Rectal smooth muscle tissue (tissue), 1 donor: ENCODE results near the gene ACHE.

ENCODE experiments used
- H3K27ac ChIP-seq: one replicate; pipeline ENCODE4 v1.7.0; 2013; ENCODE audit warnings: low read depth, low read length, inconsistent platforms
- H3K27me3 ChIP-seq: one replicate; pipeline ENCODE4 v1.7.0; 2013; ENCODE audit warnings: low read length; ENCODE audit not compliant: control insufficient read depth, insufficient read depth
- H3K36me3 ChIP-seq: one replicate; pipeline ENCODE4 v1.7.0; 2013; ENCODE audit warnings: low read length; ENCODE audit not compliant: control insufficient read depth, insufficient read depth
- H3K4me1 ChIP-seq: one replicate; pipeline ENCODE4 v1.7.0; 2013; ENCODE audit warnings: low read length; ENCODE audit not compliant: control insufficient read depth, insufficient read depth
- H3K4me3 ChIP-seq: one replicate; pipeline ENCODE4 v1.7.0; 2013; ENCODE audit warnings: low read length
- H3K9ac ChIP-seq: one replicate; pipeline ENCODE4 v1.7.0; 2013; ENCODE audit warnings: low read length

Gene ACHE

GRCh38 chr7:100886936-100887515, 8.7 kb downstream of the ACHE start:
- peaks cover 10% of the 10 kb centered on the region for H3K4me1 ChIP-seq
- no peak overlapping the region for H3K4me3 ChIP-seq
- no peak overlapping the region for H3K27ac ChIP-seq
- no peaks in the 10 kb centered on the region for H3K27me3 ChIP-seq
- no peak overlapping the region for H3K9ac ChIP-seq
- peaks cover 38% of the 10 kb centered on the region for H3K36me3 ChIP-seq

- Histone ChIP-seq H3K27ac (no peak overlapping the region), H3K27me3 (no peaks in the 10 kb centered on the region), H3K4me3 (no peak overlapping the region), H3K9ac (no peak overlapping the region), H3K36me3 (peaks cover 45% of the 10 kb centered on the region), H3K4me1 (peaks cover 10% of the 10 kb centered on the region)
Observed at GRCh38 chr7:100886142-100886935, 9.3 kb downstream of the ACHE start.

GRCh38 chr7:100885440-100886141, 10.1 kb downstream of the ACHE start:
- Histone ChIP-seq H3K4me3 (no peak overlapping the region), H3K27ac (no peak overlapping the region), H3K4me1 (peaks cover 10% of the 10 kb centered on the region), H3K27me3 (no peaks in the 10 kb centered on the region), H3K9ac (no peak overlapping the region), H3K36me3 (peaks cover 50% of the 10 kb centered on the region)

GRCh38 chr7:100884736-100885439, 10.8 kb downstream of the ACHE start:
- peaks cover 52% of the 10 kb centered on the region for H3K36me3 ChIP-seq

GRCh38 chr7:100882785-100883526, 12.7 kb downstream of the ACHE start:
- no peak overlapping the region for H3K9ac ChIP-seq
- H3K4me1 ChIP-seq, result no peaks in the 10 kb centered on the region
- H3K36me3 ChIP-seq, result peaks cover 45% of the 10 kb centered on the region
- no peaks in the 10 kb centered on the region for H3K27me3 ChIP-seq
- H3K4me3 ChIP-seq, result no peak overlapping the region
- no peak overlapping the region for H3K27ac ChIP-seq

More at GRCh38 chr7:100884736-100885439, 10.8 kb downstream of the ACHE start:
- Histone ChIP-seq H3K4me3 (no peak overlapping the region), H3K4me1 (peaks cover 7% of the 10 kb centered on the region), H3K9ac (no peak overlapping the region), H3K27ac (no peak overlapping the region), H3K27me3 (no peaks in the 10 kb centered on the region)

- Histone ChIP-seq H3K9ac (no peak overlapping the region), H3K27ac (no peak overlapping the region), H3K4me1 (no peaks in the 10 kb centered on the region), H3K36me3 (peaks cover 45% of the 10 kb centered on the region), H3K27me3 (no peaks in the 10 kb centered on the region), H3K4me3 (no peak overlapping the region)
Observed at GRCh38 chr7:100882201-100882600, 13.5 kb downstream of the ACHE start.

GRCh38 chr7:100881136-100881535, 14.6 kb downstream of the ACHE start:
- H3K36me3 ChIP-seq, result peaks cover 35% of the 10 kb centered on the region
- H3K4me3 ChIP-seq, result no peak overlapping the region
- no peak overlapping the region for H3K9ac ChIP-seq
- no peak overlapping the region for H3K27ac ChIP-seq
- H3K4me1 ChIP-seq, result peaks cover 6% of the 10 kb centered on the region
- no peaks in the 10 kb centered on the region for H3K27me3 ChIP-seq

GRCh38 chr7:100880645-100881044, 15.0 kb downstream of the ACHE start:
- Histone ChIP-seq H3K4me3 (no peak overlapping the region), H3K36me3 (peaks cover 30% of the 10 kb centered on the region), H3K9ac (no peak overlapping the region), H3K27ac (no peak overlapping the region), H3K4me1 (peaks cover 9% of the 10 kb centered on the region), H3K27me3 (no peaks in the 10 kb centered on the region)

GRCh38 chr7:100879685-100880261, 15.9 kb downstream of the ACHE start:
- H3K36me3 ChIP-seq, result peaks cover 22% of the 10 kb centered on the region
- no peak overlapping the region for H3K27ac ChIP-seq
- no peak overlapping the region for H3K4me3 ChIP-seq
- H3K9ac ChIP-seq, result no peak overlapping the region
- peaks cover 10% of the 10 kb centered on the region for H3K4me1 ChIP-seq
- no peaks in the 10 kb centered on the region for H3K27me3 ChIP-seq

- Histone ChIP-seq H3K4me3 (no peak overlapping the region), H3K27me3 (no peaks in the 10 kb centered on the region), H3K27ac (no peak overlapping the region), H3K9ac (no peak overlapping the region), H3K4me1 (peaks cover 14% of the 10 kb centered on the region), H3K36me3 (peaks cover 18% of the 10 kb centered on the region)
Observed at GRCh38 chr7:100878685-100879084, 17.0 kb downstream of the ACHE start.

- no peak overlapping the region for H3K27ac ChIP-seq
- peaks cover 14% of the 10 kb centered on the region for H3K4me1 ChIP-seq
- no peaks in the 10 kb centered on the region for H3K27me3 ChIP-seq
- H3K9ac ChIP-seq, result no peak overlapping the region
- H3K36me3 ChIP-seq, result peaks cover 20% of the 10 kb centered on the region
- no peak overlapping the region for H3K4me3 ChIP-seq
Observed at GRCh38 chr7:100878013-100878412, 17.7 kb downstream of the ACHE start.
